Inflammatory macrophage treated with lipopolysaccharide for 4 hours (primary cell): Measurements from ENCODE around the gene SPNS1.
"Not testable (repeated sequence)": the region's sequence is repeated elsewhere in the genome, so short reads cannot be mapped to it uniquely, and the experiment has no call there.

Experiments used
- DNase-seq: peaks from one replicate; pipeline ENCODE4 v3.0.0-alpha.2; 2020

Gene SPNS1

GRCh38 chr16:28974437-28975157 lies at the start of gene SPNS1:
SPNS1 (plus strand) TSS chr16:28974778; CDS start chr16:28975152, 374 bp downstream.
- DNase-seq, result peak; percentile 98

- DNase-seq, result peak; percentile 76
Measured at GRCh38 chr16:28925386-28926228, 49.0 kb upstream of the SPNS1 start.

GRCh38 chr16:28926284-28926683 lies 48.3 kb upstream of the SPNS1 start:
- not testable (repeated sequence) for DNase-seq

- DNase-seq, result no peak
Measured at GRCh38 chr16:28927815-28928214, 46.8 kb upstream of the SPNS1 start.

GRCh38 chr16:28930203-28930602 lies 44.4 kb upstream of the SPNS1 start:
- DNase-seq, result no peak

- DNase-seq, result no peak
Measured at GRCh38 chr16:28930652-28931051, 43.9 kb upstream of the SPNS1 start.

GRCh38 chr16:28931801-28932225 lies 42.8 kb upstream of the SPNS1 start, which contains the start of gene CD19:
CD19 (plus strand) TSS chr16:28931971; CDS start chr16:28932001, 30 bp downstream.
- no peak for DNase-seq

- no peak for DNase-seq
Measured at GRCh38 chr16:28932339-28933141, 42.0 kb upstream of the SPNS1 start.

- DNase-seq, result no peak
Measured at GRCh38 chr16:28933171-28933570, 41.4 kb upstream of the SPNS1 start.

- no peak for DNase-seq
Measured at GRCh38 chr16:28935346-28935745, 39.2 kb upstream of the SPNS1 start.

- DNase-seq, result peak; percentile 97
Measured at GRCh38 chr16:28935924-28936783, 38.4 kb upstream of the SPNS1 start.

GRCh38 chr16:28936784-28937155 lies 37.8 kb upstream of the SPNS1 start:
- DNase-seq, result no peak

- no peak for DNase-seq
Measured at GRCh38 chr16:28937222-28937876, 37.2 kb upstream of the SPNS1 start.

GRCh38 chr16:28938721-28939120 lies 35.9 kb upstream of the SPNS1 start:
- no peak for DNase-seq

- DNase-seq, result not testable (repeated sequence)
Measured at GRCh38 chr16:28939825-28940224, 34.8 kb upstream of the SPNS1 start.

GRCh38 chr16:28943281-28943680 lies 31.3 kb upstream of the SPNS1 start:
- no peak for DNase-seq

- DNase-seq, result no peak
Measured at GRCh38 chr16:28946681-28947080, 27.9 kb upstream of the SPNS1 start.

- DNase-seq, result peak; percentile 100
Measured at GRCh38 chr16:28950648-28951409, 23.7 kb upstream of the SPNS1 start, which contains the start of gene NFATC2IP. NFATC2IP (plus strand) TSS chr16:28950937; CDS start chr16:28951012, 75 bp downstream.

GRCh38 chr16:28951410-28951943 lies 23.1 kb upstream of the SPNS1 start:
- no peak for DNase-seq

- peak; percentile 55 for DNase-seq
Measured at GRCh38 chr16:28958216-28958615, 16.4 kb upstream of the SPNS1 start.
